Mucosa of rectum (tissue), 2 donors: Measurements from ENCODE around the gene ENPP7.
"Not testable (repeated sequence)": the region's sequence is repeated elsewhere in the genome, so short reads cannot be mapped to it uniquely, and the experiment has no call there.

ENCODE experiments used
- H3K27ac ChIP-seq, 2 donors: one replicate each; pipeline ENCODE4 v1.7.0; 2013; ENCODE audit warnings: inconsistent platforms in 2 of 2, low read depth in 2 of 2, low read length in 2 of 2
- H3K27me3 ChIP-seq, 2 donors: one replicate each; pipeline ENCODE4 v1.7.0; 2013; ENCODE audit warnings: low read length in 2 of 2; ENCODE audit not compliant: control insufficient read depth in 2 of 2, insufficient read depth in 2 of 2
- H3K36me3 ChIP-seq, 2 donors: one replicate each; pipeline ENCODE4 v1.7.0; 2013; ENCODE audit warnings: low read length in 2 of 2; ENCODE audit not compliant: control insufficient read depth in 2 of 2, insufficient read depth in 2 of 2
- H3K4me1 ChIP-seq, 2 donors: one replicate each; pipeline ENCODE4 v1.7.0; 2013; ENCODE audit warnings: low read length in 2 of 2, mild to moderate bottlenecking in 1 of 2; ENCODE audit not compliant: control insufficient read depth in 2 of 2, insufficient read depth in 2 of 2
- H3K4me3 ChIP-seq, 2 donors: one replicate each; pipeline ENCODE4 v1.7.0; 2013; ENCODE audit warnings: low read length in 2 of 2
- H3K9ac ChIP-seq, 2 donors: one replicate each; pipeline ENCODE4 v1.7.0; 2013; ENCODE audit warnings: low read length in 2 of 2, low read depth in 1 of 2, mild to moderate bottlenecking in 1 of 2
- H3K9me3 ChIP-seq, 2 donors: one replicate each; pipeline ENCODE4 v1.7.0; 2013; ENCODE audit warnings: low read length in 2 of 2; ENCODE audit not compliant: control insufficient read depth in 2 of 2
- donor health status: healthy.
- donor health status: Normal muscosa, but diverticular disease.

ENPP7 gene

GRCh38 chr17:79760197-79760906 is 29.6 kb downstream of the ENPP7 start:
- Histone ChIP-seq H3K4me3 (no peak overlapping the region), H3K27ac (no peak overlapping the region), H3K9me3 (no peaks in the 10 kb centered on the region), H3K9ac (no peak overlapping the region), H3K27me3 (peaks cover 0 to 3% of the 10 kb centered on the region in 2 donors), H3K36me3 (no peaks in the 10 kb centered on the region), H3K4me1 (no peaks in the 10 kb centered on the region)

GRCh38 chr17:79761894-79762589 is 31.3 kb downstream of the ENPP7 start:
- Histone ChIP-seq H3K4me1 (no peaks in the 10 kb centered on the region), H3K27ac (no peak overlapping the region), H3K4me3 (no peak overlapping the region), H3K27me3 (peaks cover 0 to 3% of the 10 kb centered on the region in 2 donors), H3K9me3 (no peaks in the 10 kb centered on the region), H3K9ac (no peak overlapping the region), H3K36me3 (no peaks in the 10 kb centered on the region)

DNA sequence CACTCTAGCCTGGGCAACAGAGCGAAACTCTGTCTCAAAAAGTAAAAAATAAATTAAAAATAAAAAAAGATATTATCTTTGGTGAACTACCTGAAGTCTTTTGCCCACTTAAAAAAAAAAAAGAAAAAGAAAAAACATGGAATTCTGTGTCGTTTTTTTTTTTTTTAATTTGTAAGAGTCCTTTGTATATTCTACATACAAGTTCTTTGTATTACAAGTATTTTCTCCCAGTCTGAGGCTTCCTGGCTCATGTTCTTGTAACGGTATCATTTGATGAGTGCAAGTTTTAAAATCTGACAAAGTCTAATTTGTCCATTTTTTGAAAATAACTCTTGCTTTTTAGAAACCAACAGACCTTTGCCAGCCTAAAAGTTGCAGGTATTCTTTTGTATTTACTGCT is 35.0 kb downstream of the ENPP7 start:
- H3K9me3 ChIP-seq = no peaks in the 10 kb centered on the region
- H3K27me3 ChIP-seq = peaks cover 8% of the 10 kb centered on the region in 2 donors
- H3K4me3 ChIP-seq = no peak overlapping the region
- H3K27ac ChIP-seq = no peak overlapping the region
- H3K4me1 ChIP-seq = no peaks in the 10 kb centered on the region
- no peaks in the 10 kb centered on the region for H3K36me3 ChIP-seq
- no peak overlapping the region for H3K9ac ChIP-seq

GRCh38 chr17:79769570-79770506 is 39.1 kb downstream of the ENPP7 start:
- Histone ChIP-seq H3K9me3 (no peaks in the 10 kb centered on the region), H3K9ac (no peak overlapping the region), H3K4me3 (no peak overlapping the region), H3K4me1 (no peaks in the 10 kb centered on the region), H3K27ac (no peak overlapping the region), H3K27me3 (peaks cover 21 to 23% of the 10 kb centered on the region in 2 donors), H3K36me3 (no peaks in the 10 kb centered on the region)

DNA sequence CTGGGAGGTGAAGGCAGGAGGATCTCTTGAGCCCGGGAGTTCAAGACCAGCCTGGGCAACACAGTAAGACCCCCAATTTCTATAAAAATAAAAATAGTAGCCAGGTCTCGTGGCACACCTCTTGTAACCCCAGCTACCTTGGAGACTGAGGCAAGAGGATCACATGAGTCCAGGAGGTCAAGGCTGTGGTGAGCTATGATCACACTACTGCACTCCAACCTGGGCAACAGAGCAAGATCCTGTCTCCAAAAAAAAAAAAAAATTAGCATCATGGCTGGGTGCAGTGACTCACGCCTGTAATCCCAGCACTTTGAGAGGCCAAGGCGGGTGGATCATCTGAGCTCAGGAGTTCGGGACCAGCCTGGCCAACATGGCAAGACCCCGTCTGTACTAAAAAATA is 40.5 kb downstream of the ENPP7 start:
- H3K9ac ChIP-seq = no peak overlapping the region
- H3K9me3 ChIP-seq = no peaks in the 10 kb centered on the region
- no peak overlapping the region for H3K27ac ChIP-seq
- H3K4me1 ChIP-seq = no peaks in the 10 kb centered on the region
- H3K27me3 ChIP-seq = peaks cover 34 to 35% of the 10 kb centered on the region in 2 donors
- no peaks in the 10 kb centered on the region for H3K36me3 ChIP-seq
- no peak overlapping the region for H3K4me3 ChIP-seq

GRCh38 chr17:79772726-79773125 is 42.0 kb downstream of the ENPP7 start:
- not testable (repeated sequence) for H3K4me3 ChIP-seq, H3K4me1 ChIP-seq, H3K27ac ChIP-seq, H3K9me3 ChIP-seq, H3K9ac ChIP-seq, H3K36me3 ChIP-seq
- H3K27me3 ChIP-seq = peaks cover 43 to 45% of the 10 kb centered on the region in 2 donors

DNA sequence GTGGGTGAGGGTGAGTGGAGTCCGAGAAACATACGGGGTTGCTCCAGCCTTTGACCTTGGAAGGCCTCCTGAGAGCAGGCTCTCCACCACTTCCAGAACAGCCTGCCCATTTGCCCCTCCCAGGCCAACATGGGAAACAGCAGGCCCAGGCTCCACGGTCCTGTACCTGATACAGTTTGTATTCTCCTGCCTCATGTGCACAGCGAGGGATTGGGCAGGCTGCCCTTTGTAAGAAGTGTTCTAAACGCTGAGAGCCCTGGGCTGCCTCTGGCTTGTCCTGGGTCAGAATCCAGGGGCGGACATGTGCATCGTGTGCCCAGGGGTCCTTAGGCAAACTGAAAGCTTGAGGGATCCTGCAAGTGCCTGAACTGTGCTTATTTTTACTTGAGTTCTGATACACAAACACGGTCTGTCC is 43.8 kb downstream of the ENPP7 start:
- Histone ChIP-seq H3K4me1 (peaks cover 10 to 12% of the 10 kb centered on the region in 2 donors), H3K27ac (no peak overlapping the region), H3K27me3 (peaks cover 45 to 53% of the 10 kb centered on the region in 2 donors), H3K9me3 (no peaks in the 10 kb centered on the region), H3K36me3 (no peaks in the 10 kb centered on the region), H3K9ac (no peak overlapping the region), H3K4me3 (no peak overlapping the region)

- Histone ChIP-seq H3K9me3 (no peaks in the 10 kb centered on the region), H3K4me1 (peaks cover 10 to 12% of the 10 kb centered on the region in 2 donors), H3K27ac (no peak overlapping the region), H3K4me3 (no peak overlapping the region), H3K27me3 (peaks cover 49 to 57% of the 10 kb centered on the region in 2 donors), H3K36me3 (no peaks in the 10 kb centered on the region), H3K9ac (no peak overlapping the region)
Measured at GRCh38 chr17:79775632-79776031, 44.9 kb downstream of the ENPP7 start.

- H3K36me3 ChIP-seq = no peaks in the 10 kb centered on the region
- peaks cover 49 to 63% of the 10 kb centered on the region in 2 donors for H3K27me3 ChIP-seq
- peaks cover 10 to 12% of the 10 kb centered on the region in 2 donors for H3K4me1 ChIP-seq
- no peaks in the 10 kb centered on the region for H3K9me3 ChIP-seq
- no peak overlapping the region for H3K4me3 ChIP-seq
- H3K27ac ChIP-seq = no peak overlapping the region
- no peak overlapping the region for H3K9ac ChIP-seq
Measured at GRCh38 chr17:79776376-79777119, 45.8 kb downstream of the ENPP7 start.
